WTC11 (cell line): ENCODE measurements around the gene RPL7L1. TPM values are rescaled to one million over a fixed set of nuclear protein-coding genes. Genes with fewer than 3 reads are reported as not detected.
"Not testable (repeated sequence)": the region's sequence is repeated elsewhere in the genome, so short reads cannot be mapped to it uniquely, and the experiment has no call there.

Experiments
- ATAC-seq: fragments of 200-7000 bp; cut with Tn5 transposase; 2 replicates; pipeline ENCODE4 v1.10.0; 2021; ENCODE audit warnings: mild to moderate bottlenecking, moderate library complexity
- CTCF ChIA-PET: fragments of 300-600 bp; sonication (Branson Sonifier 250); formaldehyde crosslinking; loops from one replicate; lab custom pipeline; 2021; ENCODE audit warnings: antibody characterized with exemption; lab: Charles Lee
- POLR2A ChIA-PET: fragments of 350-600 bp; sonication (Branson Sonifier 250); formaldehyde crosslinking; loops from one replicate; lab custom pipeline; 2021; ENCODE audit warnings: antibody characterized with exemption; lab: Charles Lee
- DNase-seq: peaks from one replicate; pipeline ENCODE4 v3.0.0; 2021; ENCODE audit warnings: low spot score
- H3K27ac Mint-ChIP-seq: 2 replicates; pipeline ENCODE4 v1.8.0; 2021; ENCODE audit warnings: mixed read lengths
- H3K27me3 Mint-ChIP-seq: 2 replicates; pipeline ENCODE4 v1.8.0; 2021; ENCODE audit warnings: low read depth, mild to moderate bottlenecking, moderate library complexity, mixed read lengths
- H3K36me3 Mint-ChIP-seq: 2 replicates; pipeline ENCODE4 v1.8.0; 2021; ENCODE audit warnings: mixed read lengths
- H3K4me1 Mint-ChIP-seq: 2 replicates; pipeline ENCODE4 v1.8.0; 2022; ENCODE audit warnings: mixed read lengths
- H3K4me3 Mint-ChIP-seq: 2 replicates; pipeline ENCODE4 v1.8.0; 2021; ENCODE audit warnings: mild to moderate bottlenecking, moderate library complexity, mixed read lengths
- H3K9me3 Mint-ChIP-seq: 2 replicates; pipeline ENCODE4 v1.8.0; 2021; ENCODE audit warnings: mixed read lengths
- CREM ChIP-seq: sonication (generic); formaldehyde crosslinking; IDR thresholded peaks from 2 replicates; pipeline ENCODE4 v1.8.1; 2022; ENCODE audit warnings: mild to moderate bottlenecking, missing genetic modification reagents, moderate library complexity
- CTCF ChIP-seq: fragments of 200-600 bp; IDR thresholded peaks from 2 replicates; pipeline ENCODE4 v1.8.0; 2022; ENCODE audit warnings: antibody characterized with exemption
- E2F4 ChIP-seq: sonication (generic); formaldehyde crosslinking; IDR thresholded peaks from 2 replicates; pipeline ENCODE4 v1.8.1; 2022; ENCODE audit warnings: low read depth, mild to moderate bottlenecking, moderate library complexity, missing genetic modification reagents, borderline replicate concordance
- FOXP1 ChIP-seq: sonication (generic); formaldehyde crosslinking; IDR thresholded peaks from 2 replicates; pipeline ENCODE4 v1.8.0; 2022; ENCODE audit warnings: missing genetic modification reagents, mild to moderate bottlenecking, moderate library complexity, borderline replicate concordance
- FOXP4 ChIP-seq: sonication (generic); formaldehyde crosslinking; IDR thresholded peaks from 2 replicates; pipeline ENCODE4 v1.8.0; 2022; ENCODE audit warnings: mild to moderate bottlenecking, missing genetic modification reagents
- OVOL2 ChIP-seq: fragments of 250-450 bp; sonication (Bioruptor Pico); IDR thresholded peaks from 2 replicates; pipeline ENCODE4 v1.9.0; 2021; ENCODE audit warnings: mild to moderate bottlenecking, borderline replicate concordance
- PREB ChIP-seq: sonication (generic); formaldehyde crosslinking; IDR thresholded peaks from 2 replicates; pipeline ENCODE4 v1.8.1; 2022; ENCODE audit warnings: mild to moderate bottlenecking, missing genetic modification reagents, moderate library complexity, borderline replicate concordance
- SMAD3 ChIP-seq: sonication (generic); formaldehyde crosslinking; IDR thresholded peaks from 2 replicates; pipeline ENCODE4 v1.8.0; 2022; ENCODE audit warnings: missing genetic modification reagents, mild to moderate bottlenecking, borderline replicate concordance
- ZMAT4 ChIP-seq: fragments of 250-450 bp; sonication (Bioruptor Pico); IDR thresholded peaks from 2 replicates; pipeline ENCODE4 v1.9.0; 2021; ENCODE audit warnings: mild to moderate bottlenecking
- ZNF121 ChIP-seq: sonication (generic); formaldehyde crosslinking; IDR thresholded peaks from 2 replicates; pipeline ENCODE4 v1.8.0; 2023; ENCODE audit warnings: missing genetic modification reagents
- total RNA-seq: library from RNA; stranded (reverse); gene quantifications from 3 replicates; pipeline ENCODE4 v1.2.3, GENCODE V29; 2021

The RPL7L1 gene
- total RNA-seq, 1 experiment from 2014 or later, result 107 TPM

- Mint-ChIP-seq H3K9me3 (no peaks in the 10 kb centered on the region), H3K4me3 (peak overlapping the region; percentile 87), H3K27ac (peak overlapping the region; percentile 89), H3K4me1 (peaks cover 13% of the 10 kb centered on the region), H3K36me3 (peaks cover 15% of the 10 kb centered on the region), H3K27me3 (no peaks in the 10 kb centered on the region)
- ATAC-seq (no peak), DNase-seq (no peak)
- POLR2A ChIA-PET, result interaction anchor here (0.8 to 2.4 kb wide), 5 partner anchors 11 to 356 kb away, joined by 3 to 19 read pairs (median 4); partner anchors contain the start of genes PPP2R5D, RPL7L1 and TBCC
- CTCF ChIA-PET, result interaction anchor here (0.6 to 2.0 kb wide), 4 partner anchors 10 to 229 kb away, joined by 3 to 6 read pairs (median 4); no protein-coding TSS in a partner anchor
- TF ChIP-seq FOXP1 (CRISPR knock-in tag) (no peak), ZNF121 (CRISPR knock-in tag) (peak; percentile 93)
- TF ChIP-seq, all 79 proteins: peak for 1
These were observed 11.8 kb downstream of the RPL7L1 start for GRCh38 chr6:42891199-42891722.

- CTCF ChIA-PET, H3K9me3 Mint-ChIP-seq, H3K27me3 Mint-ChIP-seq, ATAC-seq, POLR2A ChIA-PET, H3K27ac Mint-ChIP-seq, H3K4me3 Mint-ChIP-seq, H3K36me3 Mint-ChIP-seq, DNase-seq: not testable (repeated sequence)
- H3K4me1 Mint-ChIP-seq, result peaks cover 21% of the 10 kb centered on the region
These were observed 14.8 kb downstream of the RPL7L1 start for GRCh38 chr6:42894041-42894828.

- Mint-ChIP-seq H3K27ac (no peak overlapping the region), H3K36me3 (no peaks in the 10 kb centered on the region), H3K9me3 (no peaks in the 10 kb centered on the region), H3K27me3 (no peaks in the 10 kb centered on the region), H3K4me3 (no peak overlapping the region), H3K4me1 (peaks cover 25% of the 10 kb centered on the region)
- no peak for TF ChIP-seq CREM (CRISPR knock-in tag)
- no peak for TF ChIP-seq SMAD3 (CRISPR knock-in tag)
- TF ChIP-seq OVOL2 (CRISPR knock-in tag), result no peak
- no peak for TF ChIP-seq ZMAT4 (CRISPR knock-in tag)
- TF ChIP-seq FOXP4 (CRISPR knock-in tag), result no peak
- TF ChIP-seq PREB (CRISPR knock-in tag), result no peak
- CTCF ChIA-PET, result interaction anchor here (1.2 kb wide), 1 partner anchor 234 kb away, joined by 3 read pairs; no protein-coding TSS in a partner anchor
- POLR2A ChIA-PET, result no interaction called here
- DNase-seq, result no peak
- no peak for ATAC-seq
These were observed 16.8 kb downstream of the RPL7L1 start for GRCh38 chr6:42896178-42896719.

GRCh38 chr6:42898891-42899361 is 19.5 kb downstream of the RPL7L1 start:
- H3K27ac Mint-ChIP-seq, result no peak overlapping the region
- no peaks in the 10 kb centered on the region for H3K27me3 Mint-ChIP-seq
- POLR2A ChIA-PET, result no interaction called here
- H3K36me3 Mint-ChIP-seq, result no peaks in the 10 kb centered on the region
- CTCF ChIA-PET, result interaction anchor here (0.7 to 1.4 kb wide), 12 partner anchors 10 to 237 kb away, joined by 3 to 11 read pairs (median 4); partner anchors contain the start of genes PPP2R5D and RPL7L1
- peaks cover 32% of the 10 kb centered on the region for H3K4me1 Mint-ChIP-seq
- H3K9me3 Mint-ChIP-seq, result no peaks in the 10 kb centered on the region
- ATAC-seq, result no peak
- no peak for TF ChIP-seq E2F4 (CRISPR knock-in tag)
- peak; percentile 68 for TF ChIP-seq CTCF
- TF ChIP-seq, all 79 proteins: peak for 1
- no peak overlapping the region for H3K4me3 Mint-ChIP-seq
- DNase-seq, result peak; percentile 75
